Measurements from ENCODE around the gene RPL35.

GRCh38 chr9:124854822-124855221 lies 6.9 kb downstream of the RPL35 start:
- no peak for TF ChIP-seq CTCF (IDR thresholded peaks at IDR 0.05 in 2 of 3, conservative IDR thresholded peaks at IDR 0.05 in 1 of 3; ENCODE audit: control insufficient read depth in 2 of 3, extremely low read depth in 1 of 3, insufficient read depth in 1 of 3, low read depth in 3 of 3, low read length in 3 of 3)
- TF ChIP-seq TAF1 (IDR thresholded peaks at IDR 0.05; ENCODE audit: borderline replicate concordance, low read depth, low read length), result no peak
- no peak for TF ChIP-seq FOXK2 (IDR thresholded peaks at IDR 0.05)
- TF ChIP-seq POLR2AphosphoS2 (IDR thresholded peaks at IDR 0.05; ENCODE audit: low read depth, low read length), result no peak
- TF ChIP-seq ZBTB11 (CRISPR knock-in tag; IDR thresholded peaks at IDR 0.05), result no peak
- TF ChIP-seq MTA3 (IDR thresholded peaks at IDR 0.05; ENCODE audit: borderline replicate concordance, low read length), result no peak

Measured in GM12878 (cell line).